ENCODE measurements around the gene SLC45A3.
A peak's percentile ranks its signal among the peaks of the same experiment; 100 is the strongest.

The SLC45A3 gene

GRCh38 chr1:205658943-205659581 is 21.2 kb downstream of the SLC45A3 start:
- TF ChIP-seq CTCF (IDR thresholded peaks at IDR 0.05; ENCODE audit: low read depth, low read length): peak; percentile 91
- DNase-seq (ENCODE audit: low read depth in 2 of 2): peak; percentile 68 to 74
- no peak overlapping the region for H3K4me3 ChIP-seq (replicated peaks in 1 of 2; ENCODE audit: low read depth in 2 of 2, low read length in 2 of 2)

GRCh38 chr1:205656236-205656635 is 24.1 kb downstream of the SLC45A3 start:
- no peak overlapping the region for H3K4me3 ChIP-seq (replicated peaks in 1 of 2; ENCODE audit: low read depth in 2 of 2, low read length in 2 of 2)
- TF ChIP-seq CTCF (IDR thresholded peaks at IDR 0.05; ENCODE audit: low read depth, low read length): no peak
- DNase-seq (ENCODE audit: low read depth in 2 of 2): peak in 1 of 2 donors; percentile 54

- DNase-seq (ENCODE audit: low read depth in 2 of 2): no peak
- H3K4me3 ChIP-seq (replicated peaks in 1 of 2; ENCODE audit: low read depth in 2 of 2, low read length in 2 of 2): no peak overlapping the region
- TF ChIP-seq CTCF (IDR thresholded peaks at IDR 0.05; ENCODE audit: low read depth, low read length): no peak
These were observed 27.3 kb downstream of the SLC45A3 start for GRCh38 chr1:205652984-205653383.

GRCh38 chr1:205650241-205650640 is 30.1 kb downstream of the SLC45A3 start:
- no peak for DNase-seq (ENCODE audit: low read depth in 2 of 2)
- H3K4me3 ChIP-seq (replicated peaks in 1 of 2; ENCODE audit: low read depth in 2 of 2, low read length in 2 of 2): no peak overlapping the region
- no peak for TF ChIP-seq CTCF (IDR thresholded peaks at IDR 0.05; ENCODE audit: low read depth, low read length)

GRCh38 chr1:205645519-205645918 is 34.8 kb downstream of the SLC45A3 start:
- no peak for DNase-seq (ENCODE audit: low read depth in 2 of 2)
- no peak for TF ChIP-seq CTCF (IDR thresholded peaks at IDR 0.05; ENCODE audit: low read depth, low read length)
- H3K4me3 ChIP-seq (replicated peaks in 1 of 2; ENCODE audit: low read depth in 2 of 2, low read length in 2 of 2): no peak overlapping the region

GRCh38 chr1:205642679-205643307 is 37.5 kb downstream of the SLC45A3 start:
- DNase-seq (ENCODE audit: low read depth in 2 of 2): no peak
- no peak for TF ChIP-seq CTCF (IDR thresholded peaks at IDR 0.05; ENCODE audit: low read depth, low read length)
- H3K4me3 ChIP-seq (replicated peaks in 1 of 2; ENCODE audit: low read depth in 2 of 2, low read length in 2 of 2): no peak overlapping the region

Data from cardiac fibroblast (primary cell).